K562 (cell line): Measurements from ENCODE around the gene TACC3. TPM values are rescaled to one million over a fixed set of nuclear protein-coding genes. Genes with fewer than 3 reads are reported as not detected.

Experiments
- ARID2 ChIP-seq: fragments of 450-650 bp; IDR thresholded peaks from 2 replicates; pipeline ENCODE4 v1.6.1; 2017; ENCODE audit warnings: antibody characterized with exemption, mild to moderate bottlenecking
- EP400 ChIP-seq: fragments of 450-650 bp; IDR thresholded peaks from 2 replicates; pipeline ENCODE4 v1.6.1; 2017; ENCODE audit warnings: antibody characterized with exemption, mild to moderate bottlenecking, moderate library complexity
- GABPB1 ChIP-seq: sonication (generic); formaldehyde crosslinking; IDR thresholded peaks from 2 replicates; pipeline ENCODE4 v1.8.0; 2022; ENCODE audit warnings: mild to moderate bottlenecking, missing genetic modification reagents
- HOXB6 ChIP-seq: fragments of 250-450 bp; sonication (Bioruptor Pico); IDR thresholded peaks from 2 replicates; pipeline ENCODE4 v1.5.1; 2022; ENCODE audit warnings: mild to moderate bottlenecking, borderline replicate concordance
- OTX1 ChIP-seq: fragments of 450-650 bp; formaldehyde crosslinking; IDR thresholded peaks from 2 replicates; pipeline ENCODE4 v1.4.0; 2022; ENCODE audit warnings: mild to moderate bottlenecking
- PHF8 ChIP-seq: fragments of 200-600 bp; sonication (generic); IDR thresholded peaks from 2 replicates; pipeline ENCODE4 v1.6.1; 2012; ENCODE audit warnings: mixed run types, mild to moderate bottlenecking, inconsistent platforms, low read length, moderate library complexity, borderline replicate concordance
- PHTF2 ChIP-seq: fragments of 250-450 bp; sonication (Bioruptor Pico); IDR thresholded peaks from 2 replicates; pipeline ENCODE4 v1.5.0; 2021; ENCODE audit warnings: mild to moderate bottlenecking
- RAD21 ChIP-seq, 2 experiments: fragments of 250-450 bp in 1 of 2; fragments of 450-650 bp in 1 of 2; sonication (Bioruptor Pico) in 1 of 2; formaldehyde crosslinking in 1 of 2; IDR thresholded peaks in 1 of 2; conservative IDR thresholded peaks in 1 of 2; 2 replicates each; pipeline versions ENCODE4 v1.4.0 to v1.8.0; 2020 to 2022; ENCODE audit warnings: mild to moderate bottlenecking in 2 of 2, moderate library complexity in 1 of 2
- RBFOX2 ChIP-seq: fragments of 200-400 bp; formaldehyde crosslinking; IDR thresholded peaks from 2 replicates; pipeline ENCODE4 v1.6.1; 2017; ENCODE audit warnings: low read depth, mild to moderate bottlenecking, low read length, moderate library complexity
- ZFP91 ChIP-seq: sonication (generic); formaldehyde crosslinking; IDR thresholded peaks from 2 replicates; pipeline ENCODE4 v1.8.0; 2022; ENCODE audit warnings: mild to moderate bottlenecking, missing genetic modification reagents
- ZNF696 ChIP-seq: fragments of 250-450 bp; sonication (Bioruptor Pico); conservative IDR thresholded peaks from 2 replicates; pipeline ENCODE4 v1.4.0; 2020; ENCODE audit warnings: mild to moderate bottlenecking, moderate library complexity
- polyA plus RNA-seq, 8 experiments: library from polyadenylated mRNA; depleted of rRNA in 4 of 8; stranded (reverse) in 5 of 8; unstranded in 3 of 8; fragments of >200 nt; fragmentation: Nextera tagmentation in 2 of 8; fragmentation: Illumina TruSeq in 1 of 8; extraction: Ambion mirVana in 2 of 8; extraction: Trizol in 1 of 8; gene quantifications; 2 replicates each; pipeline versions ENCODE4 v1.2.1 to v1.2.3, GENCODE V29; 2011 to 2014; ENCODE audit warnings: inconsistent platforms in 1 of 8, missing spikeins in 1 of 8
- total RNA-seq, 7 experiments: library from RNA; depleted of rRNA in 6 of 7; stranded (reverse); fragments of >200 nt in 6 of 7; fragmentation: Illumina TruSeq in 2 of 7; extraction: Trizol in 2 of 7; gene quantifications; 2 replicates each; pipeline versions ENCODE4 v1.2.1 to v1.2.3, GENCODE V29; 2011 to 2021; ENCODE audit warnings: low replicate concordance in 1 of 7
- TF ChIP-seq, protein P1 (sequence below): fragments of 250-450 bp; sonication (Bioruptor Pico); IDR thresholded peaks from 2 replicates; pipeline ENCODE4 v1.4.0; 2020; ENCODE audit warnings: borderline replicate concordance
- TF ChIP-seq, protein P2 (sequence below): fragments of 150-350 bp; IDR thresholded peaks from 2 replicates; pipeline ENCODE4 v1.6.1; 2014; ENCODE audit warnings: low read depth, mild to moderate bottlenecking, low read length, borderline replicate concordance
- TF ChIP-seq, protein P3 (sequence below): fragments of 450-650 bp; IDR thresholded peaks from 2 replicates; pipeline ENCODE4 v1.6.1; 2018; ENCODE audit warnings: mild to moderate bottlenecking, low read depth; ENCODE audit not compliant: partially characterized antibody
- TF ChIP-seq, protein P4 (sequence below): sonication (generic); formaldehyde crosslinking; IDR thresholded peaks from 2 replicates; pipeline ENCODE4 v1.8.1; 2023; ENCODE audit warnings: mild to moderate bottlenecking, missing genetic modification reagents, moderate library complexity

TACC3 gene
- total and polyA plus RNA-seq, 9 of the 15 experiments (the other 6 are each of a cell fraction or from before 2014, with no cell fraction given), result 1.9 to 122 (median 55.6) TPM

DNA sequence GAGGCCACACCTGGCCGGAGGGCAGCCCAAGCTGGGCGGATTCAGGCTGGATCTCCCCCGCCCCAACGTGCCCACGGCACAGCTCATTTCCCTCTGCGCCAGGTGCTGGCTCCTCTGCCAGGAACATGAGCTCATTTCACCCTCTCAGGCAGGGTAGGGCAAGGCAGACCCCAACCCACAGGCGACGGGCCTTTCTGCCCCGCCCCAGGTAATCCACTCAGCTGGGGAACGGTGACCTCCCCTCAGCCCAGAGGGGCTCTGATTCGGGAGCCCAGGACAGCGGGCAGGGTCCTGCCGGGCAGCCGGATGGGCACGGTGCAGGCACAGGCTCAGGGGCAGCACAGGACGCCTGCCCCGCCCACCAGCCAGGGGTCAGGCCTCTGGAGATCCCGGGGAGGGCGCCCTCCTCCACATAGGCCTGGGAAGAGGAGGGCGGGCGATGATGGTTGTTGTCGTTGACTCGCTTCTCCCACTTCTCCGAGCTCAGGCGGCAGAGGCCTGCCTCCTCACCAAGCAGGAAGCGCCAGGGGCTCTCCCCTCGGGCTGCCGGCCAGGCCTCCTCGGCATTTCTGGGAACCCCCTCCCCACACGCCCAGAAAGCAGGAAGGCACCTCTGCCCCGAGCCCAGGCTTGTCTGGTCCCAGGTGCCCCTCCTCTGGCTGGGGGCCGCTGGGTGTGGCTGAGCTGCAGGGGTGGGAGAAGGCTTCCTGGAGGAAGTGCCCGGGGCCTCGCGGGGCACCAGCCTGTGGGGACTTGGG lies 31.1 kb downstream of the TACC3 start (continued):
- TF ChIP-seq OTX1 (CRISPR knock-in tag), result no peak
- TF ChIP-seq ZNF696, result no peak
- TF ChIP-seq RAD21 (CRISPR knock-in tag; conservative IDR thresholded peaks at IDR 0.05 in 1 of 2, IDR thresholded peaks at IDR 0.05 in 1 of 2), result 0 out of 4 replicates have a peak, but pooled peaks of 1 of the 2 experiments have one; percentile 12
- TF ChIP-seq GABPB1 (CRISPR knock-in tag), result no peak
- TF ChIP-seq HOXB6, result no peak
- TF ChIP-seq RBFOX2, result peak; percentile 40; the same call in 1 of the 2 replicates
- TF ChIP-seq, protein P1, sequence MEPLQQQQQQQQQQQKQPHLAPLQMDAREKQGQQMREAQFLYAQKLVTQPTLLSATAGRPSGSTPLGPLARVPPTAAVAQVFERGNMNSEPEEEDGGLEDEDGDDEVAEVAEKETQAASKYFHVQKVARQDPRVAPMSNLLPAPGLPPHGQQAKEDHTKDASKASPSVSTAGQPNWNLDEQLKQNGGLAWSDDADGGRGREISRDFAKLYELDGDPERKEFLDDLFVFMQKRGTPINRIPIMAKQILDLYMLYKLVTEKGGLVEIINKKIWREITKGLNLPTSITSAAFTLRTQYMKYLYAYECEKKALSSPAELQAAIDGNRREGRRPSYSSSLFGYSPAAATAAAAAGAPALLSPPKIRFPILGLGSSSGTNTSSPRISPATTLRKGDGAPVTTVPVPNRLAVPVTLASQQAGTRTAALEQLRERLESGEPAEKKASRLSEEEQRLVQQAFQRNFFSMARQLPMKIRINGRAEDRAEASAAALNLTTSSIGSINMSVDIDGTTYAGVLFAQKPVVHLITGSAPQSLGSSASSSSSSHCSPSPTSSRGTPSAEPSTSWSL (CRISPR knock-in tag), result no peak
- TF ChIP-seq PHF8, result peak; percentile 46; the same call in 1 of the 2 replicates
- TF ChIP-seq PHTF2 (CRISPR knock-in tag), result no peak
- TF ChIP-seq, protein P2, sequence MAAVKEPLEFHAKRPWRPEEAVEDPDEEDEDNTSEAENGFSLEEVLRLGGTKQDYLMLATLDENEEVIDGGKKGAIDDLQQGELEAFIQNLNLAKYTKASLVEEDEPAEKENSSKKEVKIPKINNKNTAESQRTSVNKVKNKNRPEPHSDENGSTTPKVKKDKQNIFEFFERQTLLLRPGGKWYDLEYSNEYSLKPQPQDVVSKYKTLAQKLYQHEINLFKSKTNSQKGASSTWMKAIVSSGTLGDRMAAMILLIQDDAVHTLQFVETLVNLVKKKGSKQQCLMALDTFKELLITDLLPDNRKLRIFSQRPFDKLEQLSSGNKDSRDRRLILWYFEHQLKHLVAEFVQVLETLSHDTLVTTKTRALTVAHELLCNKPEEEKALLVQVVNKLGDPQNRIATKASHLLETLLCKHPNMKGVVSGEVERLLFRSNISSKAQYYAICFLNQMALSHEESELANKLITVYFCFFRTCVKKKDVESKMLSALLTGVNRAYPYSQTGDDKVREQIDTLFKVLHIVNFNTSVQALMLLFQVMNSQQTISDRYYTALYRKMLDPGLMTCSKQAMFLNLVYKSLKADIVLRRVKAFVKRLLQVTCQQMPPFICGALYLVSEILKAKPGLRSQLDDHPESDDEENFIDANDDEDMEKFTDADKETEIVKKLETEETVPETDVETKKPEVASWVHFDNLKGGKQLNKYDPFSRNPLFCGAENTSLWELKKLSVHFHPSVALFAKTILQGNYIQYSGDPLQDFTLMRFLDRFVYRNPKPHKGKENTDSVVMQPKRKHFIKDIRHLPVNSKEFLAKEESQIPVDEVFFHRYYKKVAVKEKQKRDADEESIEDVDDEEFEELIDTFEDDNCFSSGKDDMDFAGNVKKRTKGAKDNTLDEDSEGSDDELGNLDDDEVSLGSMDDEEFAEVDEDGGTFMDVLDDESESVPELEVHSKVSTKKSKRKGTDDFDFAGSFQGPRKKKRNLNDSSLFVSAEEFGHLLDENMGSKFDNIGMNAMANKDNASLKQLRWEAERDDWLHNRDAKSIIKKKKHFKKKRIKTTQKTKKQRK, result no peak
- TF ChIP-seq, protein P3, sequence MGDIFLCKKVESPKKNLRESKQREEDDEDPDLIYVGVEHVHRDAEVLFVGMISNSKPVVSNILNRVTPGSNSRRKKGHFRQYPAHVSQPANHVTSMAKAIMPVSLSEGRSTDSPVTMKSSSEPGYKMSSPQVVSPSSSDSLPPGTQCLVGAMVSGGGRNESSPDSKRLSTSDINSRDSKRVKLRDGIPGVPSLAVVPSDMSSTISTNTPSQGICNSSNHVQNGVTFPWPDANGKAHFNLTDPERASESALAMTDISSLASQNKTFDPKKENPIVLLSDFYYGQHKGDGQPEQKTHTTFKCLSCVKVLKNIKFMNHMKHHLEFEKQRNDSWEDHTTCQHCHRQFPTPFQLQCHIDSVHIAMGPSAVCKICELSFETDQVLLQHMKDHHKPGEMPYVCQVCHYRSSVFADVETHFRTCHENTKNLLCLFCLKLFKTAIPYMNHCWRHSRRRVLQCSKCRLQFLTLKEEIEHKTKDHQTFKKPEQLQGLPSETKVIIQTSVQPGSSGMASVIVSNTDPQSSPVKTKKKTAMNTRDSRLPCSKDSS, result no peak
- no peak for TF ChIP-seq EP400
- TF ChIP-seq ZFP91 (CRISPR knock-in tag), result no peak
- no peak for TF ChIP-seq ARID2
- TF ChIP-seq, protein P4, sequence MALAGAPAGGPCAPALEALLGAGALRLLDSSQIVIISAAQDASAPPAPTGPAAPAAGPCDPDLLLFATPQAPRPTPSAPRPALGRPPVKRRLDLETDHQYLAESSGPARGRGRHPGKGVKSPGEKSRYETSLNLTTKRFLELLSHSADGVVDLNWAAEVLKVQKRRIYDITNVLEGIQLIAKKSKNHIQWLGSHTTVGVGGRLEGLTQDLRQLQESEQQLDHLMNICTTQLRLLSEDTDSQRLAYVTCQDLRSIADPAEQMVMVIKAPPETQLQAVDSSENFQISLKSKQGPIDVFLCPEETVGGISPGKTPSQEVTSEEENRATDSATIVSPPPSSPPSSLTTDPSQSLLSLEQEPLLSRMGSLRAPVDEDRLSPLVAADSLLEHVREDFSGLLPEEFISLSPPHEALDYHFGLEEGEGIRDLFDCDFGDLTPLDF (CRISPR knock-in tag), result no peak
